ENCODE results near the gene HINFP. TPM values are rescaled to one million over a fixed set of nuclear protein-coding genes. Genes with fewer than 3 reads are reported as not detected.
"Not testable (repeated sequence)": the region's sequence is repeated elsewhere in the genome, so short reads cannot be mapped to it uniquely, and the experiment has no call there.

Gene HINFP
- total RNA-seq, 1 donor from 2014 or later, result 11.7 TPM

DNA sequence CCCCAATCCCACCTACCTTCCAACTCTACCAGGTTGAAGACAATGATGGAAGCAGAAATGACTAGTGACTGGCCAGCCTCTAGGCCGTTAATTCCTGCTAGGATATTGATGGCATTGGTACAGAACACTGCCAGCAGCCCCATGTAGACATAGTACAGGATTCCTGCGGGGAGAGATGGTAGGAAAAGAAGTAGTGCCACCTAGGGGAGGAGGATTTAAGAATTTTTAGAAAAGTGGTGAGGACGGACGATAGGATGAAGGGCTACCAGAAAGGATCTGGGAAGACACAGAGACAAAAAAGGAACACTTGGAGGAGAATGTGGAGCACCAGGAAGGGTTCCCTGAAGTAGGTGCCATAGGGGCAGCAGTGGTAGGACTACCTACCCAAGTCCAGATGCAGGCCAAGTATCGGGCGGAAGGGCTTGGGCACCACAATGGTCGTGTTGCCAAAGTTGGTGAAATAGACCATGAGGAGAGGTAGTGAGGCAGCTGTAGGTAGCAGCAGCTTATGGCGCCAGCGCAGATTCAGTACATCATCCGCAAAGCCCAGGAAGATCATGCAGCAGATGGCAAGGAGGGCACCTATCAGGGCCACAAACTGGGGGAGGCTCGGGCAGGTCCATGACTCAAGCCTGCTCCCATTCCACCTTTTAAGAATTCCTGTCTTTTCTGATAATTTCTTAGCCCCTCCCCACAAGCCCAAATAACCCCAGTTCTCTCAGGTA is 21.0 kb upstream of the HINFP start:
- peak; percentile 58 to 68 for DNase-seq (ENCODE audit: low read depth in 2 of 2)

DNA sequence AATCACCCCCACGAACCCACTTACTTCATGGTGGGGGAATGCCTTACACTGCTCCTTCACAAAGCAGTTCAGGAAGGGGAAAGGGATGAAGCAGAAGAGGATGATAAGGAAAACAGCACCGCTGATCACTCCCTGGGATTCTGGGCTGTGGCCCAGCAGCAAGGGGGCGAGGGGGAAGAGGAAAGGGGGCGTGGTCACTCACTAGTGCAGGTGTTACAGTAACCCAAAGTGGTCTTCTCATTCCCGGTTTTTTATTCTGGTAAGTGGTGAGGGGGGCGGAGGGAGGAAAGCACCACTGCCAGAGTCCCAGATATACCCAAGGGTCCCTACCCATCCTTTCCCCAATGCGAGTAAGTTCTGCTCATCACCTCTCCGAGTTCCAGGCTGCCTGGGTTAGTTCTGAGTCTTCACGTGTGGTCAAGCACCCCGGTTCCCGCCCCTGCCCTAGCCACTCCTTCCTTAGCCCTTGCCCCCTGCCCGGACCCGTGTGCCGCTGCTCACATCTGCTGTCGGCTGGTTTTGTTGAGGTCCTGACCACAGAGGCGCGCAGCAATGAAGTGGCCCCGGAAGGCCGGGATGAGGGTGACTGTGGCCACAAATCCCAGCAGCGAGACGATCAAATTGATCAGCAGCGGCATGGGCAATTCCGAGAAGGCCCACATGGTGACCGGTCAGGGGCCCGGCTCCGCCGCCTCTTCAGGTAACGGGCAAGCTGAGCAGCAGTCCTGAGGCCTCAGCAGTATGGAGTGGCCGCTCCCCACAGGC is 20.2 kb upstream of the HINFP start:
- no peak for DNase-seq (ENCODE audit: low read depth in 2 of 2)

DNA sequence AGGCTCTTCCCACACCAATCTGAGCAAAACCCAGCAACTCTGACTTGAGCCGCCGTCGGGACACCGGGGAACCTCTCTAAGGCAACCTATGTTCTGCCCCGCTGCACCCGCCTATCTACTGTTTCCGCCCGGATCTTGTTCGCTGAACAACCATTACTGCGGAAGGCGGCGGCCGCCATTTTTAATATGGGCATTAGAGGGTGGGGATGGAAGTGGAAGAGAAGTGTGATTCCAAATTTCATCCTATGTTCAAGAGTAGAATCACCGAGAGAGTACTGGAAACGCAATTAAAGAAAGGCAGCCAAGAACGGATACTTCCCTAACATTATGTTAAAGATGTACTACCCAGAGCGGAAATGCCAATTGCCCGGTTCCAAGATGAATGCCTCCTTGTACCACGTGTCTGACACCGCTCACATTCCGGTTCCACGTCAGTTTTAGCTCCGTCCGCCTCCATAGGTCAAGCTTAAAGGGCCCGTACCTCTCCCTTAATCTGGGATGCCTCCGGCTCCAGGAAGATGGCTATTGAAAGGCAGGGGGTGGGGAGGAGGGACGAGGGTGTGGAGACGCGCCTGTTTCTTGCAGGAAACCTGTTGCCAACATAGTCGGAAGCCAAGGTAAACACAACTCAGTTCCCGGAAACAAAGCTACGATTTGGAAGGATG is 19.5 kb upstream of the HINFP start, which contains the start of gene DPAGT1:
Gene DPAGT1, minus strand, starts transcription at position 95 of the 665 bp plus-strand sequence. CDS start 198 bp downstream, outside the sequence.
- DNase-seq (ENCODE audit: low read depth in 2 of 2), result peak; percentile 94 to 97

DNA sequence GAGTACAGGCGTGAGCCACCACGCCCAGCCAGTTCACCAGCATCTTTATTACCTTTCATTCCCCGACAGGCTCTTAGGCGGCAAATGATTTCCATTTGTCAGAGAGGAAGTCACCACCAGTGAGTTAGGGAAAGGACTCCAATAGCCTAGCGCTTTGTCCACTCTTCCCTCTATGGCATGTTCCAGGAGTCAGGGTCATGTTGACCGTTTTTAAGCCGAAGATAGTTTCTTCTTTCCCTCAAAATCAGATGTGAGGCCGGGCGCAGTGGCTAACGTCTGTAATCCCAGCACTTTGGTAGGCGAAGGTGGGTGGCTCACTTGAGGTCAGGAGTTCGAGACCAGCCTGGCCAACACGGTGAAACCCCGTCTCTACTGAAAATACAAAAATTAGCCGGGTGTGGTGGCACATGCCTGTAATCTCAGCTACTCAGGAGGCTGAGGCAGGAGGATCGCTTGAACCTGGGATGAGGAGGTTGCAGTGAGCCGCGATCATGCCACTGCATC is 18.2 kb upstream of the HINFP start:
- not testable (repeated sequence) for DNase-seq (ENCODE audit: low read depth in 2 of 2)

DNA sequence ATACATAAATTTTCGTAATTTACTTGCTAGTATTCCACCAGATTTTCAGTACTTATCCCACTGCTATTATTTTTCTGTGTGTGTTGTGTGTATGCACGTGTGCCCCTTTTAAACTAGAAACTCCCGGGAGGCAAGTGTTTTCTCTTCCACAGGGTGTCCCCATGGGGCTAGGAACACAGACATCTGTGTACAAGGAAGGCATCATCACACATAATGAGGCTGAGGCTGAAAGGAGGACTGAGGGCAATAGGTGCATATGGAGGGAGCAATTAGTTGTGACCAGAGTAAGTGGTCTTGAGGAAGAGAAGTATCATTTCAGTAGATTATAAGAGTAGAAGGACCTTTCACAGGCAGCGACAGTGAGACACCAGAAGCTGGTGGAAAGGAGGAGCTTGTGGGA is 17.6 kb upstream of the HINFP start:
- DNase-seq (ENCODE audit: low read depth in 2 of 2), result peak in 1 of 2 donors; percentile 42

DNA sequence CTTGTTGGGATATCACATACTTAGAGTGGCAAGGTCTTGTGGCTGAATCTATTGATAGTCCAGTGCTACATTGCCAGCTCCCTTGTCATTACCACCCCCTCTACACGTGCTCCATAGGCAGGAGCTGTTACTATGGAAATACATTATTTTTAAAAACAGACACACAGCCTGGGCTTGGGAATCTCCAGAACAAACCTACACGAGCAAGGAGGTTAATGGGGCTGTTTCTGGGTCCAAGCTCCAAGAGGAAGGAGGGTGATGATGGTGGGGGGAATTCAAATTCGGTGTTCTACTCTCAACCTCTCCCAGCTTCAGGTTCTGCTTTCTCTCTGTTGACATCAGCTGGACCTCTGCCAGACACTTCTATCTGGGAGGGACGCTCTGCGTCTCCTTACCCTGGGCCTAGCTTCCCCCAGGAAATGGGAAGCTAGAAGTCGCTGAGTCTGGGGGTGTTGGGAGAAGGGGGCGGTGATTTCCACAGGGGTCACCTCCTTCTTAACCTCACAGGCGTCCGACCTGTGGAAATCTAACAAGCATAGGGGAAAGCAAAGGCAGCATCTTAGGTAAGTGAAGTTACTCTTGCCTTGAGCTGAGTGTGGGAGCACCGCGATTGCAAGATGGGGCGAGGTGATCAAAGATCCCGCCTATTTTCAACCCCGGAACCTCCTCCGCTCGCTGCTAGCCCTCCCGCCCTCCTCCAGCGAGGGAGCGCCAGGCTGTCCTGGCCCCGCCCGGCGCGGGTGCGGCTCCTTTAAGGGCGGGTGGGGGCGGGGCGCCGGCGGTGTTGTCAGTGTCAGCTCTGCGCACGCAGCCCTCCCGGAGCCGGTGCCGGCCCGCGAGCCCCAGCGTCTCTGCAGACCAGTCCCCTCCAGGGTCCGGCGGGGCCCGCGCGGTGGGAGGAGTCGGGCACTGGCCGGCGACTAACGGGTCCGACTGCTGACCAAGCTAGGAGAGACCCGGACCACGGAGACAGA is 14.5 kb upstream of the HINFP start, which contains the start of gene C2CD2L:
Gene C2CD2L, plus strand, starts transcription at position 781 of the 974 bp plus-strand sequence. CDS start 398 bp downstream, outside the sequence.
- peak; percentile 85 to 86 for DNase-seq (ENCODE audit: low read depth in 2 of 2)

DNA sequence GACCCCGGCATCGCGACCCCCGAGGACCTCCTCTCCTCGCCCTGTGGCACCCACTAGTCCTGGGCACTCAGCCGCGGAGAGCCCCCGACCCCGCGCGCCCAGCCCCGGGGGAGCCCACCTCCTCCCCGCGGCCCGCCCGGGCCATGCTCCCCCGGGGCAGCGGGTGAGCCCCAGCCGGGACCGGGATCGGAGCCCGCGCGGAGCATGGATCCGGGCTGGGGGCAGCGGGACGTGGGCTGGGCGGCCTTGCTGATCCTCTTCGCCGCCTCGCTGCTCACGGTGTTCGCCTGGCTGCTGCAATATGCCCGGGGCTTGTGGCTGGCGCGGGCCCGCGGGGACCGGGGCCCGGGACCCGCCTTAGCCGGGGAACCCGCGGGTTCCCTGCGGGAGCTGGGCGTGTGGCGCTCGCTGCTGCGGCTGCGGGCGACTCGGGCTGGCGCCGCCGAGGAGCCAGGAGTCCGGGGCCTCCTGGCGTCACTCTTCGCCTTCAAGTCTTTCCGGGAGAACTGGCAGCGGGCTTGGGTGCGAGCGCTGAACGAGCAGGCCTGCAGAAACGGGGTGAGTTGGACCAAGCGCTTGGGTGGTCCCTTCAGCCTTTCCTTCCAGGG is 13.7 kb upstream of the HINFP start:
- DNase-seq (ENCODE audit: low read depth in 2 of 2), result peak in 1 of 2 donors; percentile 27

DNA sequence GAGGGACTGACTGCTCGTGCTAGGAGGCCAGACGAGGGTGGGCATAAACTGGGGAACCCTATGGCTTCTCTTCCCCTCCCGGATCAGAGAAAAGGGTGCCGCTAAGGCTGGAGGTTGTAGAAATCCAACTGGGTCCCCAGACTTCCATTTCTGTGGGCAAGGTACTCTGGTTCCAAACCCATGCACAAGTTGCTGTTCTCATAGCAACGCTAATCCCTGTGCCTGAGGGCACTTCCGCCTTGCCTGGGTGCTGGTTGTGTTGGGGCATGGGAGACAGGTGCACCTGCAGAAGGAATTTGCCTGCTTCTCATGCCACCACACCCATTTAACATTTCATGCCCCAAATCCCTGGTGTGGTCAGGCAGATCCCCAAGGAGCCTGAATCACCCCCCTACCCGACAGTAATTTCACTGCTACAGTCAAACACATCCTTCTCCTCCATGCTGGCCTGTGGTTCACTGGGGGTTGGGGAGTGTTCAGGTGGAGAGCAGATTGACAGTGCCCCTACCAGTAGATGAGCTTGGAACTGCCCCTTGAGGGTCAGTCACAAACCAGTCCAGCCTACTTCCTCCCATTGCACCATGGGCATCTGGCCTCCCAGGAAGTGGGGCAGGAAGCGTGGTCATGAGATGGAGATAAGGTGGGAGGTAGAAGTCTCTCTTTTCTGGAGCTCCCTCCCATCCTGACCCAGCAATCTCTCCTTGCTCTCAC is 13.1 kb upstream of the HINFP start:
- DNase-seq (ENCODE audit: low read depth in 2 of 2), result no peak

DNA sequence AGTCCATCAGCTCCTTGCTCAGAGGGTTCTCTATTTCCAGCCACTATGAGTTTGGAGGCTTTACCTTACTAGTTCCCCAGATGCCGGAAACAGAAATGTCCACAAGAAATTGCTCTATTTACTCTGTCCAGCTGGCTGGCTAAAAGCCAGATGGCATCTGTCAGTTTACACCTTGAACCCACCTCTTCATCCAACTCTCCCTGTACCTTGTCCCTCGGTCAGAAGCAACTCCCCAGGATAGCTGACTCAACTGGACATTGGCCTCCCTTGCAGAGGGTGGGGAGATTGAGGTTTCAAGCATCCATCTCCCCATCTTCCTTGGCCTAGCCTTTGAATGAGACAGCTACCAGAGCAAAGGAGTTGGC is 12.5 kb upstream of the HINFP start:
- no peak for DNase-seq (ENCODE audit: low read depth in 2 of 2)

DNA sequence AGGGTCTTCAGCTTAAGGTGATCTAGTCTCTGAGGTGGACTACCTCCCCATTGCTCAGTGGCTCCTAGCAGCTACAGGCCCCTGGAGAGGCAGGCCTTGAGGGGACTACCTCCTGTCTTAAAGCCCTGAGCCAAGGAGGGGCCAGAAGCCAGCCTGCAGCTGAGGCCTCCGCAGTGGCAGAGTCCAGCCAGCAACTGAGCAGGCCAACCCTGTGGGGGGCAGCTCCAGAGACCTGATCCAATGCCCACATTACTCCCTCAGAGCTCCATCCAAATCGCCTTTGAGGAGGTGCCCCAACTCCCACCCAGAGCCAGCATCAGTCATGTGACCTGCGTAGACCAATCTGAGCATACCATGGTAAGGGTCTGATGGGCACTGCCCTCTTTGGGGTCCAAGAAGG is 11.5 kb upstream of the HINFP start:
- no peak for DNase-seq (ENCODE audit: low read depth in 2 of 2)

DNA sequence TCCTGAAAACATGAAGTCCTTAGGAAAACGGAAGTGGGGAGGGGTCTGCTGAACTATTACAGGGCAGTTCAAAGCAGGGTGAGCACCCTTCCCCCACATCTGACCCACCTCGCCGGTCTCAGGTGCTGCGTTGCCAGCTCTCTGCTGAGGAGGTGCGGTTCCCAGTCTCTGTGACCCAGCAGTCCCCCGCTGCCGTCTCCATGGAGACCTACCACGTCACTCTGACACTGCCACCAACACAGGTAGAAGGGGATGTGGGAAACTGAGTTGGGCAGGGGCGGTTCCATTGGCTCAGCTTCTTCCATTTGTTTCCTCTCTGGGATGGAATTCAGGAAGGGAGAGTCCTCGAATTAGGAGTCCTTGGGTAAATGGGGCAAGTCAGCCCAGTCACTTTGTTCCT is 10.9 kb upstream of the HINFP start:
- no peak for DNase-seq (ENCODE audit: low read depth in 2 of 2)

DNA sequence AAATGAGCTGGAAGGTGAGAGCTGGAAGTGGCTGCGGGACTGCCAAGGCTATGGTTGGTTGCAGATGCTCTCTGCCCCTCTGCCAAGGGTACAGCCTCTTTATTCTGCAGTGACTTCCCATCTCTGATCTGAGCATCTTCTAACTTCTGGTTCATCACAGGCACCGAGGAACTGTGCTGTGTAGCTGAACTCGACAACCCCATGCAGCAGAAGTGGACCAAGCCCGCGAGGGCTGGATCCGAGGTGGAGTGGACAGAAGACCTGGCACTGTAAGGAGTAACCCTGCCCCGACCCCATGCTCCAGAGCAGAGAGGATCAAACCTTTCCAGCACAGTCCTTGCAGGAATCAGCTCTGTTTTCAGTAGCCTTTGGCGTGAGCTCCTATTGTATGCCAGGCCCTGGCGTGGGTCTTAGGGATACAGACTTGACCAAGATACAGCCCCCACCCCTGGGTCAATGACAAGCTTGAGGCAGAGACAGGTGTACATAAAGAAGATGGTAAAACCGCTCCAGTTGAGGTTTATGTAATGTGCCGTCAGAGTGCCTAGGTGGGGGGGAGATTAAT is 9.9 kb upstream of the HINFP start:
- DNase-seq (ENCODE audit: low read depth in 2 of 2), result no peak

DNA sequence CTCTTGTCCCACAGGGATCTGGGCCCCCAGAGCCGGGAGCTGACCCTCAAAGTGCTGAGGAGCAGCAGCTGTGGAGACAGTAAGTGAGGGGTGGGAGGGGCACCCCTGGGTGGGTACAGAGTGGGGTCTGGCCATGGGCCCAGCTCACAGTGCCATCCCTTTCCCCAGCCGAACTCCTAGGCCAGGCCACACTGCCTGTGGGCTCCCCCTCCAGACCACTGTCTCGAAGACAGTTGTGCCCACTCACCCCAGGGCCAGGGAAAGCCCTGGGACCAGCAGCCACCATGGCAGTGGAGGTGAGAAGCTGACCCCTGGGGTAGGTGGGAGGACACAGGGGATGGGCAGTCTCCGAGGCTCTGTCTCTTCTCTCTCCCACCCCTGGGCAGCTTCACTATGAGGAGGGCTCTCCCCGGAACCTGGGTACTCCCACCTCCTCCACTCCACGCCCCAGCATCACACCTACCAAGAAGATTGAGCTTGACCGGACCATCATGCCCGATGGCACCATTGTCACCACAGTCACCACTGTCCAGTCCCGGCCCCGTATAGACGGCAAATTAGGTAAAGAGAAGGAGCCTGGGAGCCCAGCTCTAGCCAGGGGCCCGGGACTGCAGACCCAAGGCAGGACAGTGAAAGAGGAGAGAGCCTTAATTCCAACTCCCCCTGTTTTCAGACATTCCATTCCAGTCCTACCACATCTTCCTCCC is 8.9 kb upstream of the HINFP start:
- no peak for DNase-seq (ENCODE audit: low read depth in 2 of 2)

DNA sequence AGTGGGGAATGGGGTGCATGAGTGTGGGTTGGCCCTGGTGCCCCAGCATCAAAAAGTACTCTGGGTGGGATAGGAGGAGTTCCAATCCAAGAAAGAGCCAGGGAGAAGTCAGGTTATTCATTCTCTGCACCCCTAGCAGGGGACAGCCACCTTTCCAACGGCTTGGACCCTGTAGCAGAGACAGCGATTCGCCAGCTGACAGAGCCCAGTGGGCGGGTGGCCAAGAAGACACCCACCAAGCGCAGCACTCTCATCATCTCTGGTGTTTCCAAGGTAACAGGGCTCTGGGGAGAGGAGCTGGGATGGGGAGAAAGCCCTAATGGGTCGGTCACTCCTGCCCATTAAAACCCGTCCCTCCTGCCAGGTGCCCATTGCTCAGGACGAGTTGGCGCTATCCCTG is 7.7 kb upstream of the HINFP start:
- DNase-seq (ENCODE audit: low read depth in 2 of 2), result no peak

DNA sequence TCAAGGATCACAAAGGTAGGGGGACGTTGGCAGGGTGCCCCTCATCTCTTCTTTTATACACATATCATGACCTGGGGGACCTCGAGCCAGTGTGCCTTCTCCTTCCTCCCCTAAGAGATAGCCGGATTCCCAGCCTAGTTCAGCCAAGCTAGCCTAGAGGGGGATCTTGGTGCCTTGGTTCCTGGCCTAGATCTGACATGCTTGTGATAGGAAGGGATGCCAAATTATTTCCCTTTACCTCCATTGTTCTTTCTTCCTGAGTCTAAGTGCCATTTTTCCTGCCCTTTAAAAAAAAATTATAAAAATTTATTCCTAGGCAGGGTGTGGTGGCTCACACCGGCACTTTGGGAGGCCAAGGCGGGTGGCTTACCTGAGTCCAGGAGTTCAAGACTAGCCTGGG is 7.0 kb upstream of the HINFP start:
- peak in 1 of 2 donors; percentile 53 for DNase-seq (ENCODE audit: low read depth in 2 of 2)

DNA sequence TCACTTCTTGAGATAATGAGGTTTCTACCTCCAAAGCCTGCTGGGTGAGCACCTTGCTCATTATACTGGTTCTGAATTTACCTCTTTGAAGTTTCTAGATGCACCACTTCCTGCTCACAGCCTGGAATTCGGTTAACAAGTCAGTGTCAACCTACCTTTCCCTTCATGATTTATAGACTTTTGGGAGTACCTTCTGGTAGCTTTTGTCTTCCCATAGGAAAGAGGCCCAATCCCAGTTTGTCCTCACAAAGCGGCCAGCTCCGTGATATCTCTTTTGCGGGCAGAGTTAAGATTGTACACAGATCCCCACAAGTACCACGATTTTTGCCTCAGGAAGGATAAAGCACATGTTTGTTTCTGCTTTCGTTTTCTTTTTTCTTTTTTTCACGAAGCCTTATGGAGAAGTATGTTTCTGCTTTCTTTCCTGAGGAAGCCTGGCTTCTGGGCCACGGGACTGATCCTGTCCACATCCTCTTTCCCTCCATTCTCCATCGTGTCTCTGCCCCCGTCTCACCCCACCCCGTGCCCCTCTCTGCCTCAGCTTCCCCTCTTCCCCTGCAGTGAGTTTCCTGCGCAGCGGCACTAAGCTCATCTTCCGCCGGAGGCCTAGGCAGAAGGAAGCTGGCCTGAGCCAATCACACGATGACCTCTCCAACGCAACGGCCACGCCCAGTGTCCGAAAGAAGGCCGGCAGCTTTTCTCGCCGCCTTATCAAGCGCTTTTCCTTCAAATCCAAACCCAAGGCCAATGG is 5.7 kb upstream of the HINFP start:
- DNase-seq (ENCODE audit: low read depth in 2 of 2), result no peak

DNA sequence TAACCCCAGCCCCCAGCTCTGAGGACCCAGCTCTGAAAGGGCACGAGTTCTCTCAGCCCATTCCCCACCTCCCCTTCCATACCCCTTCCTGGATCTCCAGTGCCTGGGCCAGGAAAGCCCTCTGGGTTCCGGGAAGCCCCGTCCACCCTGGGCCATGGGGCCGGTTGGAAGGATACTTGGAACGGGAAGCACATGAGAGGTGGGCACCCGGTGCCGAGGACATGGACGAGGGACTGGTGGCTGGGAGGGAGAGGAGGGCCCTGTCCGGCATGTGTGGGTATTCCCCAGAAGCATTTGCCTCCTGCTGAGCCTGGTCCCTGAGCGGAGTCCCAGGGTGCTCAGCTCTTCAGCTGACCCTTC is 5.2 kb upstream of the HINFP start:
- DNase-seq (ENCODE audit: low read depth in 2 of 2), result no peak

DNA sequence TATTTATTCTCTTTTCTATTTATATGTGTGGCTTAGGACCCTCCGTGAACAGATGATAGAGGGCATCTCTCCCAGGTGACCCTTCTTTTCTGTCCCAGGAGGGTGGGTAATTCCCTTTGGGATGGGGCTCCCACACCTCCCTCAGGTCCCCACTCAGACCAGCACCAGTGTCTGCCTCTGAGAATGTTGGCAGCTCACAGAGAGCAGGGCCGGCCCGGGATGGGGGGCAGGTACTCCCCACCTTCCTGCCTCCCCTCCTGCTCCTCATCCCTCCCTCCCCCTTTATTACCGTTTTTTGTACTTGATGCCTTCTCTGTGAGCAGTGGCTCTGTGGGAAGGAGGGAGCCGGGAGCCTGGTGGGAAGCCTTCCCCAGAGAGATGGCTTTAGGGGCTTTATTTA is 4.8 kb upstream of the HINFP start:
- DNase-seq (ENCODE audit: low read depth in 2 of 2), result no peak

Measured in lung microvascular endothelial cell (primary cell).